ENCODE data around the gene FKBP1B.
A peak's percentile ranks its signal among the peaks of the same experiment; 100 is the strongest.
"Not testable (repeated sequence)": the region's sequence is repeated elsewhere in the genome, so short reads cannot be mapped to it uniquely, and the experiment has no call there.

The FKBP1B gene

GRCh38 chr2:24106786-24107185 lies 57.2 kb downstream of the FKBP1B start:
- no peak for TF ChIP-seq CTCF (conservative IDR thresholded peaks at IDR 0.05; ENCODE audit: low read length)
- H3K4me3 ChIP-seq (ENCODE audit: low read length): no peak overlapping the region
- DNase-seq (ENCODE audit: low read depth): no peak

GRCh38 chr2:24107336-24107735 lies 57.8 kb downstream of the FKBP1B start:
- TF ChIP-seq CTCF (conservative IDR thresholded peaks at IDR 0.05; ENCODE audit: low read length): no peak
- H3K4me3 ChIP-seq (ENCODE audit: low read length): no peak overlapping the region
- DNase-seq (ENCODE audit: low read depth): no peak

- H3K4me3 ChIP-seq (ENCODE audit: low read length); DNase-seq (ENCODE audit: low read depth): not testable (repeated sequence)
These were observed 59.9 kb downstream of the FKBP1B start for GRCh38 chr2:24109431-24109830.

GRCh38 chr2:24110660-24111303 lies 61.2 kb downstream of the FKBP1B start:
- no peak for TF ChIP-seq CTCF (conservative IDR thresholded peaks at IDR 0.05; ENCODE audit: low read length)
- DNase-seq (ENCODE audit: low read depth): no peak
- H3K4me3 ChIP-seq (ENCODE audit: low read length): no peak overlapping the region

- H3K4me3 ChIP-seq (ENCODE audit: low read length): no peak overlapping the region
- TF ChIP-seq CTCF (conservative IDR thresholded peaks at IDR 0.05; ENCODE audit: low read length): no peak
- peak; percentile 59 for DNase-seq (ENCODE audit: low read depth)
These were observed 61.9 kb downstream of the FKBP1B start for GRCh38 chr2:24111407-24111901.

Measured in AG10803 (cell line).